ENCODE data around the gene SEMA3A.

SEMA3A gene

GRCh38 chr7:84152995-84153394, 41.6 kb downstream of the SEMA3A start:
- no peak for DNase-seq

GRCh38 chr7:84150370-84150769, 44.2 kb downstream of the SEMA3A start:
- peak; percentile 61 for DNase-seq

GRCh38 chr7:84149573-84149972, 45.0 kb downstream of the SEMA3A start:
- no peak for DNase-seq

- DNase-seq = no peak
Observed at GRCh38 chr7:84145892-84146291, 48.7 kb downstream of the SEMA3A start.

- DNase-seq = no peak
Observed at GRCh38 chr7:84144935-84145334, 49.7 kb downstream of the SEMA3A start.

DNA sequence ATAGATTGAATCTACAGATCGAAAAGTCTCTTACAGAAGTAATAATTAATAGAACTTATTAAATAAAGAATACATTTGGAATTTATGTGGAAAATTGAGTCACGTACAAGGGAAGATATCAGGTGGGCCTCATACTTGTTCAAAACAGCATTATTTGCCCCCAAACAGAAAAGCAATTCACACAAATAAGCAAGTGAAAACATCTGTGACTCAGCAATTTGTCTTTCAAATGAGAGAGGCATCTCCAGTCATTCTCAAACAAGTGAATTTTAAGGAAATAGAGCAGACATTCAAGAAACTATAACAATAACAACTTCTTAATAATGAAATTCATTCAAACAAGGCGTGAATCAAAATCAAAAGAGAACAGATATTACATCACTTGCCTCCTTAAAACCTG, 50.1 kb downstream of the SEMA3A start:
- no peak for DNase-seq

- DNase-seq = no peak
Observed at GRCh38 chr7:84142726-84143125, 51.9 kb downstream of the SEMA3A start.

- no peak for DNase-seq
Observed at GRCh38 chr7:84139986-84140729, 54.4 kb downstream of the SEMA3A start.

GRCh38 chr7:84138411-84138810, 56.2 kb downstream of the SEMA3A start:
- no peak for DNase-seq

DNA sequence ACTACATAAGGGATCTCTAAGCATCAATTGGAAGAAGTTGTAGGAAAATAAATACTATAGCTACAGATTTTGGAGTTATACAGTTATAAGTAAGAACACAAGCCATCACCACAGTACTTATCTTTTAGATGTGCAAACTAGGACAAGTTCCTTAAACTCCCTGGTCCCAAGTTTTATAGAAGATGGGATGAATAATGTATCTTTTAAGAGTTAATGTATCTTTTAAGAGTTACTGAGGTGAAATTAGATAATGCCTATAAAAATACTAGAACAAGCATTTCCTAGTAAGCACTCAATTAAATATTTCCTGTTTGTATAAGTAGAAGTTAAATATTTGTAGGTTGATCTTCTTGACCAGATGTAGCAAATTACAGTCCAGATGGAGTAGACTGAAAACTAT, 56.8 kb downstream of the SEMA3A start:
- DNase-seq = no peak

DNA sequence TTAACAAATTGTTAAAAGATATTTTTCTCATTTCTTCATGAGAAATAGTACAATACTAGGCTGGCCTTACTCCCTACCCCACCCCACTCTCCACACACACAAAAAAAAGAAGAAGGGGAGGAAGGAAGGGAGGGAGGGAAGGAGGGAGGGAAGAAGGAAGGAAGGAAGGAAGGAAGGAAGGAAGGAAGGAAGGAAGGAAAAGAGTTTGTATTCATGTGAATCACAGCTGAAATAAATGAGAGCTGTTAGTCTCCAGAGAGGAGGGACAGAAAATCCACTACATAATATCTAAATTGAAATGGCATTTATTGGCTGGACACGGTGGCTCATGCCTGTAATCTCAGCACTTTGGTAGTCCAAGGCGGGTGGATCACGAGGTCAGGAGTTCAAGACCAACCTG, 57.8 kb downstream of the SEMA3A start:
- DNase-seq = no peak

DNA sequence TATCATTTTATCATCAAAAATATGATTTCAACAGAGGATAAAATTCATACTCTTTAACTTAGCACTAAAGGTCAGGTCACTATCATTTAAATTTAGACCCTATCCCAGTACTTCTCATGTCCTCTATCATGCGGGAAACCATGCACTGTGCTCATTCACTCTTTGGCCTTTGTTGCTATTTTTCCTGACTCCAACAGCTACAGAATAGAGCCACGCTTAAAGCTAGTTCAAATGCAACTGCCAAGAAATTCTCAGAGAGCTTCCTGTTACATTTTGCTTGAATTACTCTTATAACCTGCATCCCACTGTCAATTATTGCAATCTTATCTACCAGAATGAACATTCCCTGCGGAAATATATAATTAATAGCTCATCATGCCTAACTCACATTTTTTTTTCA, 58.3 kb downstream of the SEMA3A start:
- DNase-seq = no peak

GRCh38 chr7:84134169-84134568, 60.4 kb downstream of the SEMA3A start:
- DNase-seq = no peak

- no peak for DNase-seq
Observed at GRCh38 chr7:84125654-84126053, 68.9 kb downstream of the SEMA3A start.

- peak; percentile 62 for DNase-seq
Observed at GRCh38 chr7:84123965-84124547, 70.5 kb downstream of the SEMA3A start.

DNA sequence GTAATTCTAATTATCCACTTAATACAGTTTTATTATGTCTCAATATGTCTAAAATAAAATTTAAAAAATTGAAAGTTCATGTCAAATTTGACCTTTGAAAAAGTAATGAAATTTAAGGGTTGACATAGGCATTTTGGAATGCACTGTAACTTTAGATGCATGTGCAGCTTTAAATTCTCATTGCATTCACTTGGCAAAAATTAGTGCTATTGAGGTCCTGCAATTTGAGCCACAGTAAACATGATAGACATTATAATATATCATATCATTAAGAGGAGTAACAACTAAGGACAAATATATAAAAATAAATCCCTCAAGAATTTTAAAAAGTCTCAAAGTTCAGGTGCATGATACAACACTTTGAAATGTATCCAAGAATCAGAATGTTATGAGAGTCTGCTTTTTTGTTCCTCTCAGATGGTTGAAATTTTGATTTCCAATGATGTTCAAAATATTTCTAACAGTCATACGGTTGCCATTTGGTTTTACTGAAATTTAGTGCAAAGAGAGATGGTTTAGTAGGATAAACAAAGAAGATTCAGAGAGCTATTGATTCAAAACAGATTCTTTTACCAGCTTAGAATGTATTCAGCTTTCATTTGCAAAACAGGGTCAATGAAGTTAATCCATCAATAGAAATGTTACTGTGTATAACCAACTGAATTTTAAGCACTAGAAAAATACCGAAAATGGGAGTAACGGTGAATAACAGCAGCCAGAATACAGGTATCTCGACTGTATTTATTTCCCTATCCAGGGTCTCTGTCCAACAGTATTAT, 71.8 kb downstream of the SEMA3A start:
- DNase-seq = no peak

GRCh38 chr7:84117304-84117703, 77.3 kb downstream of the SEMA3A start:
- no peak for DNase-seq

DNA sequence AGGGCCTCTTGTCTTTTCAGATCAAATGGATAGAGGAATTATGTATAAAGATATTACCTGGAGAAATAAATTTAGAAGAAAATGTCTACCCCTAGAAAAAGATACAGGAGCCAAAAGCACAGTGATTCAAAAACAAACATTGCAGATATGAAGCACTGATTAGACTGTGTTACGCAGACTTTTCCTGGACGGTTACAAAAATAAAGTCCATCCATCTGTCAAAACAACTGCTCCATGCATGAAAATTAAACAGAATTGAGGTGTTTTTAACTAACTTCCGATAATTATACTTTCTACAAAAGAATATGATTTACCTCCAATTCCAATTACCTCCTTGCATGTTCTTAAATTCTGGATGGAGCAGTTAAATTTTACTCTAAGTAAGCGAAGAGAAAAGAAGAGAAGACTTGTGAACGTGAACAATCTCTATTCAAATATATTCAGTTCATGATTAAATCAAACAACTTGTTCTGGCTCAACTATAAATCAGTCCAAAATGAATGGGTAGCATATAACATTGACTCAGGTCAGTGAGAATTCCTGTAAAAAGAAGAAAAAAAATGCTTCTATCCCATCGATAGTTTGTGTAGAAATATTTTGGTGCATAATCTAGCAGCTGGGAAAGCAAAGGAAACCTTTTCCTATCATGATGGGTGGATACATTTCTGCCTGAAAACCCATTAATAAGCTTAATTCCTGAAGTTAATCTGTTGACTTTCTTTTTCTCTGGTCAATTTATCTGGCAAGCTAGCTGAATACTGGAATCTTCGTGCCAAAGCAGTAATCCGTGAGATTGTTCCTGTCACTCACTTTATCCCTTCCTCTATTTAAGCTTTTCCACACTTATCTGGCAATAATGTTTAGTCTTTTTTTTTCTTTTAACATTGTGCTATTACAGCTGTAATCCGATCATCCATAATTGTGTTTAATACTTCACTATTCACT, 80.4 kb downstream of the SEMA3A start:
- no peak for DNase-seq

DNA sequence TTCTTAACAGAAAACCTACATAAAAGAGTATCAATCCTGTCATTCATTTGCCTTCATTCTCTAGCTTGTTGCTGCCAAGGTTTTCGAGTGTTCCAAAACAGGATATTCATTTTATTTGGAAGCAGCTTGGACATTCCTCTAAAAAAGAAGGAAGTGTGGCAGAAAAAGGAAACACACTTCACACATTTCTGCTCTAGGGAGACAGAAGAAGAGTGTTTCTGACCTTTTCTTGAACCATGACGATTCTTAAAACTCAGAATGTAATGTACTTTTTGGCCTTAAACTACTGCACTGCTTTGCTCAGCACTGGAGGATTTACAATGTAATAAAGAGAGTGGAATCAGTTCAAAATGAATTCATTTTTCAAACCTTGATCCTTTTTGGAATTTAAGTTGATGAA, 81.3 kb downstream of the SEMA3A start:
- DNase-seq = no peak

- DNase-seq = no peak
Observed at GRCh38 chr7:84112771-84113170, 81.8 kb downstream of the SEMA3A start.

GRCh38 chr7:84111842-84112241, 82.7 kb downstream of the SEMA3A start:
- no peak for DNase-seq

GRCh38 chr7:84110400-84110799, 84.2 kb downstream of the SEMA3A start:
- no peak for DNase-seq

DNA sequence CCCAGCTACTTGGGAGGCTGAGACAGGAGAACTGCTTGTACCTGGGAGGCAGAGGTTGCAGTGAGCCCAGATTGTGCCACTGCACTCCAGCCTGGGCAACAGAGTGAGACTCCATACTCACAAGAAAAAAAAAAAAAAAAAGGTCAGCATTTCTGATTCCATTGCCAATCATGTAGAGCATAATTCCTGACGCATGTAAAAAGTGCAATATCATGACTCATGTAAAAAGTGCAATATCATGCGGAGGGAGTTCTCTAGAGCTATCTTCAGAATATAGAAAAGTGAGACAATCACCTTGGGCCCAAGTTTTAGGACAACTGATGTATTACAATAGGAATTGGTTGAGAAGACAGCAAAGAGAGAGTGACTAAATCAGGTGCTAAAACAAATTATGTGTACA, 85.8 kb downstream of the SEMA3A start:
- DNase-seq = no peak

Measured in islet precursor cell (in vitro differentiated cells).